Sigmoid colon (tissue), 7 donors: Measurements from ENCODE around the gene PEPD. TPM values are rescaled to one million over a fixed set of nuclear protein-coding genes. Genes with fewer than 3 reads are reported as not detected.

Experiments
- DNase-seq: peaks from one replicate; pipeline ENCODE4 v3.0.0-alpha.2; 2019
- H3K27ac ChIP-seq, 4 donors: fragments of 200-600 bp; sonication (generic); one replicate each; pipeline ENCODE4 v1.5.1; 2016 to 2019; ENCODE audit warnings: mild to moderate bottlenecking in 1 of 4
- H3K27me3 ChIP-seq, 3 donors: fragments of 200-600 bp; sonication (generic); one replicate each; pipeline ENCODE4 v1.5.1; 2019; ENCODE audit warnings: mild to moderate bottlenecking in 1 of 3
- H3K36me3 ChIP-seq, 4 donors: fragments of 200-600 bp; sonication (generic); one replicate each; pipeline ENCODE4 v1.5.1; 2016 to 2019
- H3K4me1 ChIP-seq, 4 donors: fragments of 200-600 bp; sonication (generic); one replicate each; pipeline ENCODE4 v1.5.1; 2017 to 2019
- H3K4me3 ChIP-seq, 4 donors: fragments of 200-600 bp; sonication (generic); one replicate each; pipeline ENCODE4 v1.5.1; 2017 to 2019; ENCODE audit warnings: mild to moderate bottlenecking in 2 of 4, moderate library complexity in 1 of 4
- H3K9me3 ChIP-seq, 4 donors: fragments of 200-600 bp in 3 of 4; sonication (generic) in 3 of 4; one replicate each; pipeline versions ENCODE4 v1.5.1 to v1.6.1; 2013 to 2019
- CTCF ChIP-seq, 4 experiments: fragments of 450-650 bp in 3 of 4; fragments of 200-600 bp in 1 of 4; IDR thresholded peaks; one replicate each; pipeline ENCODE4 v1.5.1; 2016 to 2019; ENCODE audit warnings: antibody characterized with exemption in 4 of 4, mild to moderate bottlenecking in 3 of 4, moderate library complexity in 2 of 4
- EP300 ChIP-seq, 4 donors: sonication (generic); formaldehyde crosslinking; IDR thresholded peaks; one replicate each; pipeline ENCODE4 v1.6.1; 2017; ENCODE audit warnings: antibody characterized with exemption in 4 of 4
- POLR2A ChIP-seq, 2 donors: fragments of 450-650 bp; IDR thresholded peaks; one replicate each; pipeline ENCODE4 v1.6.1; 2016; ENCODE audit warnings: antibody characterized with exemption in 2 of 2, mild to moderate bottlenecking in 2 of 2, moderate library complexity in 2 of 2
- POLR2AphosphoS5 ChIP-seq, 4 donors: sonication (generic); formaldehyde crosslinking; IDR thresholded peaks; one replicate each; pipeline ENCODE4 v1.6.1; 2017; ENCODE audit warnings: antibody characterized with exemption in 4 of 4
- WGBS, 2 donors: extraction: QIAGEN DNeasy Blood & Tissue Kit; methylation state at CpG; one replicate each; pipeline ENCODE4 v1.1.7; 2013; 5-methylcytosine and 5-hydroxymethylcytosine counted together
- intact Hi-C: fragments of 100-400 bp; cut with DNase I; formaldehyde crosslinking; loops from one replicate; pipeline ENCODE4 v1.15.1; 2023
- polyA plus RNA-seq, 3 donors: library from polyadenylated mRNA; stranded (reverse); fragments of 200-250 nt; gene quantifications; one replicate each; pipeline ENCODE4 v1.2.3, GENCODE V29; 2013
- total RNA-seq, 4 donors: library from RNA; depleted of rRNA; stranded (reverse); fragments of >200 nt; gene quantifications; one replicate each; pipeline ENCODE4 v1.1.0, GENCODE V29; 2016
- donor health status: healthy with polysubstance abuse.
- donor health status: Bipolar disorder and iron deficiency.
- donor health status: healthy.

Gene PEPD
- total and polyA plus RNA-seq, 7 donors, result 50.0 to 187 (median 67.8) TPM

- DNase-seq, result no peak
- peaks cover 0 to 23% (median 19%) of the 10 kb centered on the region in 4 donors for H3K4me1 ChIP-seq
- no peaks in the 10 kb centered on the region for H3K9me3 ChIP-seq
- peaks cover 0 to 7% (median 0%) of the 10 kb centered on the region in 3 donors for H3K27me3 ChIP-seq
- no peak overlapping the region for H3K4me3 ChIP-seq
- H3K27ac ChIP-seq, result no peak overlapping the region
- WGBS, 2 donors, result 10 to 53% methylated on average over 2 of the region's 2 CpGs
- H3K36me3 ChIP-seq, result no peaks in the 10 kb centered on the region
- TF ChIP-seq CTCF (IDR thresholded peaks at IDR 0.05) (no peak), POLR2AphosphoS5 (IDR thresholded peaks at IDR 0.05) (no peak), EP300 (IDR thresholded peaks at IDR 0.05) (no peak), POLR2A (IDR thresholded peaks at IDR 0.05) (no peak)
- intact Hi-C loops, result loop anchor here (5.0 kb wide), 1 partner anchor 221 kb away; the partner anchor contains the start of gene CEBPA
These were observed 1.6 kb upstream of the PEPD start for GRCh38 chr19:33523167-33523566.

GRCh38 chr19:33522371-33522662 lies 726 bp upstream of the PEPD start:
- DNase-seq, result no peak
- no peaks in the 10 kb centered on the region for H3K9me3 ChIP-seq
- peak overlapping the region; percentile 67 to 98 (median 98) for H3K4me3 ChIP-seq
- no peaks in the 10 kb centered on the region for H3K27me3 ChIP-seq
- H3K27ac ChIP-seq, result peak overlapping the region; percentile 56 to 75 (median 71)
- intact Hi-C loops, result loop anchor here (5.0 kb wide), 1 partner anchor 220 kb away; the partner anchor contains the start of gene CEBPA
- H3K36me3 ChIP-seq, result no peaks in the 10 kb centered on the region
- 64 to 76% methylated on average over 5 of the region's 5 CpGs for WGBS, 2 donors
- peaks cover 0 to 23% (median 19%) of the 10 kb centered on the region in 4 donors for H3K4me1 ChIP-seq
- TF ChIP-seq CTCF (IDR thresholded peaks at IDR 0.05) (no peak), POLR2A (IDR thresholded peaks at IDR 0.05) (no peak), EP300 (IDR thresholded peaks at IDR 0.05) (no peak), POLR2AphosphoS5 (IDR thresholded peaks at IDR 0.05) (no peak)

GRCh38 chr19:33520844-33521479 lies 629 bp downstream of the PEPD start:
- peaks cover 0 to 23% (median 19%) of the 10 kb centered on the region in 4 donors for H3K4me1 ChIP-seq
- H3K27me3 ChIP-seq, result no peaks in the 10 kb centered on the region
- intact Hi-C loops, result loop anchor here (5.0 kb wide), 1 partner anchor 219 kb away; the partner anchor contains the start of gene CEBPA
- no peaks in the 10 kb centered on the region for H3K9me3 ChIP-seq
- TF ChIP-seq CTCF (IDR thresholded peaks at IDR 0.05) (no peak), POLR2A (IDR thresholded peaks at IDR 0.05) (no peak), POLR2AphosphoS5 (IDR thresholded peaks at IDR 0.05) (no peak), EP300 (IDR thresholded peaks at IDR 0.05) (no peak)
- no peak for DNase-seq
- H3K4me3 ChIP-seq, result peak overlapping the region; percentile 67 to 98 (median 98)
- peak overlapping the region; percentile 56 to 75 (median 71) for H3K27ac ChIP-seq
- 4 to 10% methylated on average over 18 of the region's 18 CpGs for WGBS, 2 donors
- H3K36me3 ChIP-seq, result no peaks in the 10 kb centered on the region

- Histone ChIP-seq H3K27ac (no peak overlapping the region), H3K4me3 (no peak overlapping the region), H3K36me3 (no peaks in the 10 kb centered on the region), H3K9me3 (no peaks in the 10 kb centered on the region), H3K4me1 (peaks cover 0 to 23% (median 19%) of the 10 kb centered on the region in 4 donors), H3K27me3 (no peaks in the 10 kb centered on the region)
- TF ChIP-seq POLR2A (IDR thresholded peaks at IDR 0.05) (no peak), EP300 (IDR thresholded peaks at IDR 0.05) (no peak), CTCF (IDR thresholded peaks at IDR 0.05) (no peak), POLR2AphosphoS5 (IDR thresholded peaks at IDR 0.05) (no peak)
- intact Hi-C loops, result loop anchor here (5.0 kb wide), 1 partner anchor 218 kb away; the partner anchor contains the start of gene CEBPA
- 67 to 83% methylated on average over 4 of the region's 4 CpGs for WGBS, 2 donors
- DNase-seq, result no peak
These were observed 1.4 kb downstream of the PEPD start for GRCh38 chr19:33520048-33520643.
